GM18909 (cell line): ENCODE results near the gene GAST.
A peak's percentile ranks its signal among the peaks of the same experiment; 100 is the strongest.
"Not testable (repeated sequence)": the region's sequence is repeated elsewhere in the genome, so short reads cannot be mapped to it uniquely, and the experiment has no call there.

ENCODE experiments used
- ATAC-seq: cut with Tn5 transposase; IDR thresholded peaks from one replicate; pipeline ENCODE4 v1.9.1; 2021; ENCODE audit warnings: mild to moderate bottlenecking; ENCODE audit not compliant: unreplicated experiment, poor library complexity

Gene GAST

GRCh38 chr17:41711669-41712400 lies at the start of gene GAST:
Gene GAST (plus strand): TSS chr17:41712331. CDS start chr17:41715437, 3,106 bp downstream.
- no peak for ATAC-seq

GRCh38 chr17:41663451-41664171 lies 48.5 kb upstream of the GAST start:
- ATAC-seq = no peak

- no peak for ATAC-seq
Observed at GRCh38 chr17:41664172-41664457, 48.0 kb upstream of the GAST start.

- no peak for ATAC-seq
Observed at GRCh38 chr17:41664587-41665565, 47.3 kb upstream of the GAST start.

GRCh38 chr17:41665566-41666236 lies 46.4 kb upstream of the GAST start:
- peak; percentile 71 for ATAC-seq

GRCh38 chr17:41666237-41666641 lies 45.9 kb upstream of the GAST start:
- peak; percentile 34 for ATAC-seq

GRCh38 chr17:41666708-41667279 lies 45.3 kb upstream of the GAST start:
- ATAC-seq = peak; percentile 42

GRCh38 chr17:41667280-41668041 lies 44.7 kb upstream of the GAST start:
- ATAC-seq = no peak

GRCh38 chr17:41672153-41672552 lies 40.0 kb upstream of the GAST start:
- ATAC-seq = no peak

- ATAC-seq = not testable (repeated sequence)
Observed at GRCh38 chr17:41675157-41676057, 36.7 kb upstream of the GAST start.

GRCh38 chr17:41676058-41676419 lies 36.1 kb upstream of the GAST start:
- ATAC-seq = peak; percentile 19

- peak; percentile 28 for ATAC-seq
Observed at GRCh38 chr17:41678411-41678906, 33.7 kb upstream of the GAST start.

GRCh38 chr17:41678907-41679739 lies 33.0 kb upstream of the GAST start:
- ATAC-seq = peak; percentile 53

GRCh38 chr17:41679740-41680425 lies 32.2 kb upstream of the GAST start:
- no peak for ATAC-seq

GRCh38 chr17:41680426-41681040 lies 31.6 kb upstream of the GAST start:
- ATAC-seq = no peak

- ATAC-seq = no peak
Observed at GRCh38 chr17:41681776-41682175, 30.4 kb upstream of the GAST start.
